GM12864 (cell line): ENCODE results near the gene TAB2.
"Not testable (repeated sequence)": the region's sequence is repeated elsewhere in the genome, so short reads cannot be mapped to it uniquely, and the experiment has no call there.

ENCODE experiments used
- DNase-seq: peaks from one replicate; pipeline ENCODE4 v3.0.0-alpha.2; 2011; ENCODE audit warnings: low read depth
- H3K4me3 ChIP-seq: 2 replicates; pipeline ENCODE4 v1.5.1; 2011; ENCODE audit warnings: mild to moderate bottlenecking, low read depth, low read length, control low read depth
- TF ChIP-seq, protein P1 (sequence below): IDR thresholded peaks from 2 replicates; pipeline ENCODE4 v1.5.1; 2011; ENCODE audit warnings: low read depth, mild to moderate bottlenecking, moderate library complexity, low read length, control low read depth, inconsistent platforms; ENCODE audit errors: missing control alignments

Gene TAB2

DNA sequence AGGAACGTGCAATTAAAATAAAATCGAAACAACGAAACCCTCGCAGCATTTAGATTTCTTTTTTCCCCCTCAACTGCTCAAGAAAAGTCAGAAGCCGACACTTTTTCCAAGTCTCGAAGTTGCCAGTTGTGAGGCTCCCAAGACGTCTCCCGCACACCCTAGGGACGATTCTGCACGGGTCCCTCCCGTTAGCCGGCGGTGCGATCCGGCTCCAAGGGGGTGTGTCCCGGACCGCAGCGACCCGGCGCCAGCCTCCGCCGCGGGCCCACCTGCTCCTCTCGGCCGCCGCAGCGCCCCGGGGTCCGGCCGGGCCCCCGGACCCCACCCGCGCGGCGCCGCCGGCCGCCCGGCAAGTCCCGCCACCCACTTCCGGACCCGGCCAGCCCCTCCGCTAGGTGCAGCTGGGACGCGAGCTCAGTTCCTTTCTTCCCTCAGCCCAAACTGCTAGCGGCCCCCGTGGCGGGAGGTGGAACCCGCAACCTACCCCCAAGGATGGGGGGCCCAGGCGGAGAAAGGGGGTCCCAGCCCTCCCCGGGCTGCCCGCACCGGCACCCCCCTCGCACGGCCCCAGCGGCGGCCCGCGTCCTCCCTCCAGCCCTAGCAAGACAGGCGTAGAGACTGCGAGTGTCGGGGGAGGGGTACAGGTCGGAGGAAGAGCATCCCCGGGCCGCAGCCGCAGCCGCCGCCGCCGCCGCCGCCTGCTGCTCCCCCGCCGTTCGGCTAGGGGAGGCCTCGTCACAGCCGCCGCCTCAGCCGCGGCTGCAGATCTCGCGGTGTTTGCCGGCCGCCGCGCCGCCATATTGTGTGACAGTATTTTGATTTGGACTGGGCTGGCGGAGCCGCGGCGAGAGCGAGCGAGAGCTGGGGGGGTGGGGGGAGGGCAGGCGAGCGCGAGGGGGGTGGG, 520 bp upstream of the TAB2 start:
- TF ChIP-seq, protein P1, sequence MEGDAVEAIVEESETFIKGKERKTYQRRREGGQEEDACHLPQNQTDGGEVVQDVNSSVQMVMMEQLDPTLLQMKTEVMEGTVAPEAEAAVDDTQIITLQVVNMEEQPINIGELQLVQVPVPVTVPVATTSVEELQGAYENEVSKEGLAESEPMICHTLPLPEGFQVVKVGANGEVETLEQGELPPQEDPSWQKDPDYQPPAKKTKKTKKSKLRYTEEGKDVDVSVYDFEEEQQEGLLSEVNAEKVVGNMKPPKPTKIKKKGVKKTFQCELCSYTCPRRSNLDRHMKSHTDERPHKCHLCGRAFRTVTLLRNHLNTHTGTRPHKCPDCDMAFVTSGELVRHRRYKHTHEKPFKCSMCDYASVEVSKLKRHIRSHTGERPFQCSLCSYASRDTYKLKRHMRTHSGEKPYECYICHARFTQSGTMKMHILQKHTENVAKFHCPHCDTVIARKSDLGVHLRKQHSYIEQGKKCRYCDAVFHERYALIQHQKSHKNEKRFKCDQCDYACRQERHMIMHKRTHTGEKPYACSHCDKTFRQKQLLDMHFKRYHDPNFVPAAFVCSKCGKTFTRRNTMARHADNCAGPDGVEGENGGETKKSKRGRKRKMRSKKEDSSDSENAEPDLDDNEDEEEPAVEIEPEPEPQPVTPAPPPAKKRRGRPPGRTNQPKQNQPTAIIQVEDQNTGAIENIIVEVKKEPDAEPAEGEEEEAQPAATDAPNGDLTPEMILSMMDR: peak; percentile 11

DNA sequence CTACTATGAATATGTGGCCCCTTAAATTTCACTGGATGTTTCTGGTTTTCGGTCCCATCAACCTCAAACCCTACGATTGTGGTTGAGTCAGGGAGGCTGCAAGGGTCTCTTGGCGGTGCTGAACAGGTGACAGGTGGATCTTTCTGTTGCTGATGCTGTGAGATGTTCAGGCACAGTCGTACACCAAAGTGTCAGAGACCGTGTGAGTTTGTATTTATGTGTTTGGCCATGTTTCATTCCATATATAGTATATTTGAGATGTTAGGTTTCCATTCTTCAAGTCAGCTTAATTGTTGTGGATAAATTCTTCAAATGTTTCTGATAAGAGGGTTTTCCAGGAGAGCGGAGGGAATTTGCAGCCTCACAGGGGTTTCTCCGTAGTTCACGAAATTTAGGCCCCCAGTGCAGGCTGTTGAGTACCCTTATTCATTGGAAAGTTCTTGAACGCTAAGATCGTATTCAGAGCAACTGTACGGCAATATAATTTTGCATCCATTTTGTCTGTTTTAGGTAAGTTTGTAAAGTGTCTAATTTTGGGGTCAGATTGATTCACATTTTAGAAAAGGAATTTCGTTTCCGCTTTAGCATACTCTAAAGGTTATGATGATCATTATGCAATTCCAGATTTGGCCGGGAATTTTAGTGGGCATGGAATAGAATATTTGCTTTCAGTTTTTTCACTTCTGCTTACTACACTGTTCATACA, 1.2 kb downstream of the TAB2 start:
- TF ChIP-seq, protein P1: no peak
- no peak for DNase-seq
- peak overlapping the region; percentile 95 for H3K4me3 ChIP-seq

More for the DNA sequence above, 520 bp upstream of the TAB2 start:
- H3K4me3 ChIP-seq: peak overlapping the region; percentile 95
- no peak for DNase-seq

DNA sequence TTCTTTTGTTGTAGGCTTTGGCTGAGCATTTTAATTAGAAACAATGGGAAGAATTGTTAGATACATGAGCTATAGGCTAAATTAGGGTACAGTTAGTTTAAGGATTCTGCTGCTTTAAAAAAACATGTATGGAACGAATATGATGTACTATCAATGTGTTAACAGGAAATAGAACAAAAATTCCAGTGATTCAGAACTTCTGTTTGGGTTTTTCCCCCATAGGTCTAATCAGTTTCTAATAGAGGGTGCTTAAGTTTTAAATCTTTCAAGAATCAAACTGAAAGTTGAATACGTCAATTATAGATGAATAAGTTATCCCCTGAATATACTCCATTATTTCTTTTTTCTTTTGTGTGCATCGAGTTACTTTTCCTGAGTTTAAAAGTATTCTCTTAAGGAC, 1.9 kb downstream of the TAB2 start:
- peak overlapping the region; percentile 95 for H3K4me3 ChIP-seq
- no peak for DNase-seq
- TF ChIP-seq, protein P1: no peak

DNA sequence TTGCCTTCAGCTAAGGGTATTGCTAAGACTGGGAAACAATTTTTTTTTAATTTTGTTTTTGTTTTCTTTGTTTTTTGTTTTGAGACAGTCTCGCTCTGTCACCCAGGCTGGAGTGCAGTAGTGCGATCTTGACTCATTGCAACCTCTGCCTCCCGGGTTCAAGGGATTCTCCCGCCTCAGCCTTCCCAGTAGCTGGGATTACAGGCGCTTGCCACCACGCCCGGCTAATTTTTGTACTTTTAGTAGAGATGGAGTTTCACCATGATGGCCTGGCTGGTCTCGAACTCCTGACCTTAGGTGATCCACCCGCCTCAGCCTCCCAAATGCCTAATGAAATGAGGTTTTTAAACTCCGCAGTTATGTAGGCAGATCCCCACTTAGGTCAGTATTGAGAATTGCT, 2.5 kb downstream of the TAB2 start:
- peak overlapping the region; percentile 95 for H3K4me3 ChIP-seq
- not testable (repeated sequence) for DNase-seq

DNA sequence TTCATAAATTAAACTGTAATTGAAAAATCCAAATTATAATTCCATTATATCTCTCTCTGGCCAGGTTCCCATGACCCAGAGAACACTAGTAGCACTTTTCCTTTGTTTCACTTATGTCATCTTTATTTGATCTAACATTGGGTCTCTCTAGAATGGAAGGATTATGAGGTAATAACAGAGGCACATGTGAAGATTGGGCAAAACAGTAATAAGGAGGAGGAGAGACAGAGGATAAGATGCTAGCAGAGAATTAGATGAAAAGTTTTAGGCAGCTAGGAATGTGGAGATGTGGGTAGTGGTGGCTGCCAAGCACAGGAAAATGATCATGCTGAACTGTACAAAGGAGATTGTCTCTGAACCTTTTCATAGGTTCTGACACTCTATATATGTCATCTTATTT, 3.3 kb downstream of the TAB2 start:
- TF ChIP-seq, protein P1: no peak
- H3K4me3 ChIP-seq: peak overlapping the region; percentile 30
- no peak for DNase-seq

DNA sequence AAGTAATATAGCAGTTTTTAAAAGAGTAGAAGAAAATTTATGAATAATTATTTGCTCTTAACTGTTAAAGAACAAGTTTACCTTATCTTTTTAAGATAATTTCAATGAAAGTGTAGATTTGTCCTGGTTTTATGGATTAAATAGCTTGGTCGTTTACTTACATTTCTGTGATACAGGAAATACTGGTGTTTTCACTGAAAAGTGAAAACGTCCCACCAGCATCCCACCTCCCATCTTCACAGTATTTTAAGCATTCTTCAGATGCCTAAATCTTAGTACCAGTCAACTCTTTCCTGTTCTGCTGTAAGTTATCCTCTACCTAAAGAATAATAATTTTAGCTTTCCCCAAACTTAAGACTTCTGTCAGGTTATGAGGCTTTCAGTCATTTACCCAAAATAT, 5.8 kb downstream of the TAB2 start:
- H3K4me3 ChIP-seq: no peak overlapping the region
- no peak for DNase-seq

DNA sequence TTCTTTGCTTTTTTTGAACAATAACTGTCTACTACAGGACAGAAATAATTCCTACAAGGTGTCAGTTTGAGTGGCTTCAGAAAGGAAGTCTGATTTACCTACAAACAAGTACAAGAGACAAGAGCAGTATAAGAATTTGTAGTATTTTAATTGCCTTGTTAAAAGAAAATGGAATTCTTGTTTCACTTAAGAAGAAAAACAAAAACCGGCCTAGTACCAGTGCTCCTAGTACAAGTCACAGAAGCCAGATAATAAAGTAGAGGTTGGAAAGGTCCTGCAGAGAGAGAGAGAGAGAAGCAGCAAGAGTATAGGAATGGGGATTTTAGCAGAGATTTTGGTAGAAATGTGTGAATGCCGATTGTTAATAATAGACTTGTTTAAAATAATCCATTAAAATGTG, 6.4 kb downstream of the TAB2 start:
- H3K4me3 ChIP-seq: no peak overlapping the region
- DNase-seq: no peak
- TF ChIP-seq, protein P1: no peak

More for the DNA sequence above, 5.8 kb downstream of the TAB2 start:
- TF ChIP-seq, protein P1: no peak
